SK-N-SH treated with all-trans-retinoic acid at 6 μM for 48 hours (cell line): ENCODE data around the gene PLEKHG3.

ENCODE experiments used
- RARB ChIP-seq: fragments of 250-450 bp; sonication (Bioruptor Pico); IDR thresholded peaks from 2 replicates; pipeline ENCODE4 v1.8.0; 2021; ENCODE audit warnings: mild to moderate bottlenecking, moderate library complexity
- SNAI2 ChIP-seq: fragments of 250-450 bp; sonication (Bioruptor Pico); IDR thresholded peaks from 2 replicates; pipeline ENCODE4 v1.5.0; 2020; ENCODE audit warnings: mild to moderate bottlenecking, moderate library complexity
- ZFP30 ChIP-seq: fragments of 450-650 bp; formaldehyde crosslinking; IDR thresholded peaks from 2 replicates; pipeline ENCODE4 v1.5.0; 2022; ENCODE audit warnings: mild to moderate bottlenecking, moderate library complexity
- ZNF8 ChIP-seq: fragments of 450-650 bp; formaldehyde crosslinking; IDR thresholded peaks from 2 replicates; pipeline ENCODE4 v1.5.0; 2020; ENCODE audit warnings: mild to moderate bottlenecking, moderate library complexity
- TF ChIP-seq, protein P1 (sequence below): fragments of 250-450 bp; sonication (Bioruptor Pico); IDR thresholded peaks from 2 replicates; pipeline ENCODE4 v1.5.1; 2020; ENCODE audit warnings: low read depth, mild to moderate bottlenecking, moderate library complexity

DNA sequence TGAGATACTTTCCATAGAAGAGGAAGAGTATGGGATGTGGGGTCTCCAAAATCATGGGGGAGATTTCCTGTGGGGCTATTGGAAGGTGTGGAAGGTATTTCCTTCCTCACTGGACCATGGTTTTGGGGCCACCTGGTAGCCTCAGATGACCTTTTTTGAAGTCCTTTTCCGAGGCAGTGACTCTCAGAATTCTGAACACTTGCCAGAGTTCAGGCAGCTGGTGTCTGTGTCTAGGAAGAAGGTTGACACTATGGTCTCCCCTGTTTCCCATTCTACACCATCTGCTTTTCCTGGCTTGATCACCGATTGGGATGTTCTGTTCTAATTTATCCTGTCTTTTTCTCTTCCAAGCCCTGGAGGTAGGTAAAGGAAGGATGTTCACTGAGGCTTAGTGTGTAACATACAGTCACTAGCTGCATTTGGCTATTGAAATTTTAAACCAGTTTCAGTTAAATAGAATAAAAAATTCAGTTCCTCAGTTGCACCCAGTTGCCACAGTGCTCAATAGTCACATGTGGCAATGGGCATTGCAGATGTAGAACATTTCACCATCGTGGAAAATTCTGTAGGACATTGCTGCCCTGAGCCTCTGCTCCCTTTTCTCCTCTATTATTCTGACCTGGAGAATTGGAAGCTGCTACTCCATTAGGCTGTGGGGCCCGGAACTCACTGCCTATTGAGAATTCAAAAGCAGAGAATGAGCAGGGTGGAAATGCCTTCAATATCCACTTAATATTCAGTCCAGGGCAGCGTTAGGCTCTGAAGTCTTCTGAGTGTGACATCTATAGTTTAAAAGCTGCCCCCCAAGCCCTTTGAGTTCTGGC lies 11.0 kb upstream of the PLEKHG3 start:
- TF ChIP-seq ZFP30 (CRISPR knock-in tag) = no peak
- no peak for TF ChIP-seq RARB (CRISPR knock-in tag)
- TF ChIP-seq SNAI2 (CRISPR knock-in tag) = no peak
- TF ChIP-seq, protein P1, sequence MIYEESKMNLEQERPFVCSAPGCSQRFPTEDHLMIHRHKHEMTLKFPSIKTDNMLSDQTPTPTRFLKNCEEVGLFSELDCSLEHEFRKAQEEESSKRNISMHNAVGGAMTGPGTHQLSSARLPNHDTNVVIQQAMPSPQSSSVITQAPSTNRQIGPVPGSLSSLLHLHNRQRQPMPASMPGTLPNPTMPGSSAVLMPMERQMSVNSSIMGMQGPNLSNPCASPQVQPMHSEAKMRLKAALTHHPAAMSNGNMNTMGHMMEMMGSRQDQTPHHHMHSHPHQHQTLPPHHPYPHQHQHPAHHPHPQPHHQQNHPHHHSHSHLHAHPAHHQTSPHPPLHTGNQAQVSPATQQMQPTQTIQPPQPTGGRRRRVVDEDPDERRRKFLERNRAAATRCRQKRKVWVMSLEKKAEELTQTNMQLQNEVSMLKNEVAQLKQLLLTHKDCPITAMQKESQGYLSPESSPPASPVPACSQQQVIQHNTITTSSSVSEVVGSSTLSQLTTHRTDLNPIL (CRISPR knock-in tag) = no peak
- TF ChIP-seq ZNF8 (CRISPR knock-in tag) = no peak
